Activated naive CD4-positive, alpha-beta T cell treated with anti-CD3 and anti-CD28 coated beads, Interleukin-2, amount 50 U/mL, for 24 hours (primary cell): ENCODE data around the gene KIAA1191.
A peak's percentile ranks its signal among the peaks of the same experiment; 100 is the strongest.

Experiments used
- H3K27ac Mint-ChIP-seq: one replicate; pipeline ENCODE4 v1.8.0; 2021; ENCODE audit warnings: mild to moderate bottlenecking, mixed read lengths
- H3K27me3 Mint-ChIP-seq: one replicate; pipeline ENCODE4 v1.8.0; 2021; ENCODE audit warnings: mixed read lengths
- H3K36me3 Mint-ChIP-seq: one replicate; pipeline ENCODE4 v1.8.0; 2021; ENCODE audit warnings: mixed read lengths
- H3K4me1 Mint-ChIP-seq: one replicate; pipeline ENCODE4 v1.8.0; 2021; ENCODE audit warnings: mixed read lengths
- H3K4me3 Mint-ChIP-seq: one replicate; pipeline ENCODE4 v1.8.0; 2021; ENCODE audit warnings: mild to moderate bottlenecking, mixed read lengths
- H3K9me3 Mint-ChIP-seq: one replicate; pipeline ENCODE4 v1.8.0; 2021; ENCODE audit warnings: mixed read lengths

Gene KIAA1191

DNA sequence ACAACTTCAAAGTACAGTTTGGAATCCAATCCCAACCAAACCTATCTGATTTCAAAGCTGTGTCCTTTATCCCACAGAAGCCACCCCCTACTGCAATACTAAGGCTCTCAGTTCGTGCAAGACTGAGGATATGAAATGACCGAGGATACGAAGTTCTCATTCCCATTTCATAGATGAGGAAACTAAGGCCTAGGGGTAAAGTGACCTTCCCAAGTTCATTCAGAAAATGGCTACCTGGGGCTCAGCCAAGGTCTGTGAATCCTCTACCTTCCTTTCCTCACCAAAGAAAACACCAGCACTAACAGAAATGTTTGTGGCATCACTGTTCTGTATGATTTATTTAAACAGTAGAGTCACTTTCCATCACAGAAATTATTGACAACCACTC lies 5.4 kb downstream of the KIAA1191 start:
- H3K4me3 Mint-ChIP-seq: no peak overlapping the region
- H3K27ac Mint-ChIP-seq: no peak overlapping the region
- H3K36me3 Mint-ChIP-seq: peaks cover 9% of the 10 kb centered on the region
- H3K4me1 Mint-ChIP-seq: peaks cover 40% of the 10 kb centered on the region
- H3K9me3 Mint-ChIP-seq: no peaks in the 10 kb centered on the region
- H3K27me3 Mint-ChIP-seq: no peaks in the 10 kb centered on the region

DNA sequence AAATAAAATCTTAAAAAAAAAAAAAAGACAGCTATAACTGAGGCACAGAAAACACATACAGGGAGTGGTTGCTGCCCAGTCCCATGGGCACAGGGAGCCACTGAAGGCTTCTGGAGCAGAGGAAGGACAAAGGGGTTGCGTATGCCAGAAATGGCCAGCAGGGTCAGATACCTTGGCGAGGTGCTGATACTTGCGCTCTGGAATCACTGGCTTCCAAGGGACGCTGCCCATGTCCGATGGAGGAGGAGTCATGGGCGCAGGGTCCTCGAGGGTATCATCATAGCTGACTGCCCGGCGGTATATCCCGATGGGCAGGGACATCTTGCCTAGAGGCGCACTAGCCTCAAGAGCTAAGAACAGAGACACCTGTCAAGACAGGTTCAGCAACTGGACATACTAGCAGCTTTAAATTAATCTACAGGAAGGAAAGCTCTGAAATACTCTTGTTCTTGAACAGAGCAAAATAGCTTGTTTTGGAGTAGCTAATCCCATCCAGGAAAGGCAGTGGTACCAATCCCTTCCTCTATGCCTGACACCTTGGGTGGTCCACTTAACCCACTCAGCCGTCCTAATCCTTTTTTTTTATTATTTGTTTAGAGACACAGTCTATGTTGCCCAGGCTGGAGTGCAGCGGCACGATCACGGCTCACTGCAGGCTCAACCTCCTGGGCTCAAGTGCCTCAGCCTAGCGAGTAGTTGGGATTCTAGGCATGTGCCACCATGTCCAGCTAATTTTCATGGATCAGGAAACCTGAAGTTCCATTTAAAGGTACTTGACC lies 6.0 kb downstream of the KIAA1191 start:
- Mint-ChIP-seq H3K27me3 (no peaks in the 10 kb centered on the region), H3K9me3 (no peaks in the 10 kb centered on the region), H3K4me1 (peaks cover 40% of the 10 kb centered on the region), H3K27ac (no peak overlapping the region), H3K36me3 (peaks cover 9% of the 10 kb centered on the region), H3K4me3 (no peak overlapping the region)

DNA sequence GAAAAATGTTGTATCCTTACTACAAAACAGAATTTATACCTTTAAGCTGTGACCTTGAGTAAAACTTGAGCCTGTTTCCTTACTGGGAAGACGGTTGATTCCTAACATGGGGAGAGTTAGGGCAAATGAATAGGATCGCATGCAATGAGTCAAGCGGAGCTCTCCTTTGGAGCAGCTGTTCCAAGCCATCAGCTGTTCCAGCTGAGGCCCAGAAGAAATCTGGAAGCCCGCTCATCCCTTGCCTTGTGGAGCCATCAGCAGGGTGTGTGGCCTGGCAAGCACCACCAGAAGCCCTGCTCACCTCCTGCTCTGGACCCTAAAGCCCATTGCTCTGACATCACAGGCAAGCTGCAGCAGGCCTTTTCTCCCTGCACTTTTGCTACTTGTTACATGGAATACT lies 8.0 kb downstream of the KIAA1191 start:
- H3K27me3 Mint-ChIP-seq: no peaks in the 10 kb centered on the region
- no peak overlapping the region for H3K4me3 Mint-ChIP-seq
- peaks cover 32% of the 10 kb centered on the region for H3K4me1 Mint-ChIP-seq
- H3K9me3 Mint-ChIP-seq: no peaks in the 10 kb centered on the region
- peaks cover 13% of the 10 kb centered on the region for H3K36me3 Mint-ChIP-seq
- peak overlapping the region; percentile 23 for H3K27ac Mint-ChIP-seq

- peaks cover 8% of the 10 kb centered on the region for H3K36me3 Mint-ChIP-seq
- H3K27me3 Mint-ChIP-seq: no peaks in the 10 kb centered on the region
- peaks cover 19% of the 10 kb centered on the region for H3K4me1 Mint-ChIP-seq
- no peak overlapping the region for H3K4me3 Mint-ChIP-seq
- H3K9me3 Mint-ChIP-seq: no peaks in the 10 kb centered on the region
- H3K27ac Mint-ChIP-seq: peak overlapping the region; percentile 55
Observed at GRCh38 chr5:176352116-176352878, 9.3 kb downstream of the KIAA1191 start.

DNA sequence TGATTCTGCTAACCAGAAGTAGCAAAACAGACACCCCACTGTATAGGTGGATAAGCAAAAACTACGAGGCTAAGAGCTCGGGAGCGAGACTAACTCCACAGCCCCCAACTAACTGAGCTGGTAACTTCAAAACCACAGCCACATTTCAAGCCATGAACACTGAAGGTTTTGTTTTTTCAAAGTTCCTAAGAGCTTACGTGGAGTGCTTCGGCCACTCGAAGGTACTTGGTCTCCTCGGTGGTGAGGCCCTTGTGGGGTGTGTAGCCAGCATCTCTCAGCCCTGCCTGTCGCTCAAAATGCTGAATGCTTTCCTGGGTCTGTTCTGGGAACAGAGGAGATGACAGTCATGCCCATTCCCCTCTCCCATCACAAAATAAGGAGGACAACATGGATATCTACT lies 11.1 kb downstream of the KIAA1191 start:
- H3K27me3 Mint-ChIP-seq: no peaks in the 10 kb centered on the region
- no peaks in the 10 kb centered on the region for H3K9me3 Mint-ChIP-seq
- H3K4me3 Mint-ChIP-seq: no peak overlapping the region
- H3K27ac Mint-ChIP-seq: peak overlapping the region; percentile 65
- peaks cover 7% of the 10 kb centered on the region for H3K36me3 Mint-ChIP-seq
- peaks cover 13% of the 10 kb centered on the region for H3K4me1 Mint-ChIP-seq

- Mint-ChIP-seq H3K36me3 (peaks cover 4% of the 10 kb centered on the region), H3K27me3 (no peaks in the 10 kb centered on the region), H3K9me3 (no peaks in the 10 kb centered on the region), H3K4me3 (no peak overlapping the region), H3K27ac (peak overlapping the region; percentile 63), H3K4me1 (no peaks in the 10 kb centered on the region)
Observed at GRCh38 chr5:176342766-176343458, 18.7 kb downstream of the KIAA1191 start.

- no peaks in the 10 kb centered on the region for H3K9me3 Mint-ChIP-seq
- peaks cover 8% of the 10 kb centered on the region for H3K36me3 Mint-ChIP-seq
- H3K4me3 Mint-ChIP-seq: no peak overlapping the region
- H3K27ac Mint-ChIP-seq: peak overlapping the region; percentile 1
- H3K27me3 Mint-ChIP-seq: no peaks in the 10 kb centered on the region
- no peaks in the 10 kb centered on the region for H3K4me1 Mint-ChIP-seq
Observed at GRCh38 chr5:176342158-176342483, 19.4 kb downstream of the KIAA1191 start.

DNA sequence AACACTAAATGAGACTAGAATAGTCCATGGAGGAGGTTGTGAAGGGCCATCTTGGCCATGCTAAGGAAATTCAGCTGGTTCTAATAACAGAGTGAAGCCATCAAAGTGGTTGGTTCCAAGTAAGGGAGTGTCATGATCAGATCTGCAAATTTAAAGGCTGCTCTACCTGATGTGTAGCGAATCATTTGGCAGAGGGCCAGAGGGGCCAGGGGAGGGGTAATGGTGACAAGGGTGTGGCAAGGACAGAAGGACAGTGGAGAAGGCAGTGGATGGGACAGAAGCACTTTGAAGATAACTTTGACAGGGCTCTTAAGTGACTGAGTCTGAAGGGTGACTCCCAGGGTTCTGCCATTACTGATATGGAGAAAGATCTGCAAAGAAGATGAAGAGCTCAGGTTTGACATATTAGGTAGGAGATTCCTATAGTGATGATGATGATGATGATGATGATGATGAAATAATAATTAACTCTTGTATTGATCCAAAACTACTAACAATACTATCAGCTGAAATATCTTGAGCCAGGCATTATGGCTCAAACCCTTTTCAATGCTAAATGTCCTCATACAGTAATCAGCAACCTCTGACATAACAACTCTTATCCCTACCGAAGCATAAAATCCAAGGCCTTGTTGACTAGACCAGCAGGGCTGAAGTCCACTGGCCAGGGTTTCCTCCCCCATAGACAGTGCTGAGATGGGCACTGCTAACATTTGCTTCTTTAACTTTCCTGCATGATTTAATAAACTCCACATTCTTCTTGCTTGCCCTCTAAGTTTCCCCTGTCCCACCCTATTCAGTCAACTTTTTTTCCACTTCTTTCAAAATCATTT lies 20.0 kb downstream of the KIAA1191 start:
- Mint-ChIP-seq H3K27ac (peak overlapping the region; percentile 8), H3K27me3 (no peaks in the 10 kb centered on the region), H3K9me3 (no peaks in the 10 kb centered on the region), H3K4me1 (no peaks in the 10 kb centered on the region), H3K4me3 (no peak overlapping the region), H3K36me3 (peaks cover 12% of the 10 kb centered on the region)

GRCh38 chr5:176339304-176339703 lies 22.3 kb downstream of the KIAA1191 start:
- no peak overlapping the region for H3K27ac Mint-ChIP-seq
- no peaks in the 10 kb centered on the region for H3K27me3 Mint-ChIP-seq
- H3K4me3 Mint-ChIP-seq: no peak overlapping the region
- H3K9me3 Mint-ChIP-seq: no peaks in the 10 kb centered on the region
- H3K4me1 Mint-ChIP-seq: no peaks in the 10 kb centered on the region
- peaks cover 15% of the 10 kb centered on the region for H3K36me3 Mint-ChIP-seq

GRCh38 chr5:176337913-176338312 lies 23.7 kb downstream of the KIAA1191 start:
- H3K4me3 Mint-ChIP-seq: no peak overlapping the region
- H3K27ac Mint-ChIP-seq: peak overlapping the region; percentile 53
- H3K36me3 Mint-ChIP-seq: peaks cover 22% of the 10 kb centered on the region

GRCh38 chr5:176334031-176334770 lies 27.4 kb downstream of the KIAA1191 start:
- Mint-ChIP-seq H3K27me3 (no peaks in the 10 kb centered on the region), H3K4me1 (no peaks in the 10 kb centered on the region), H3K27ac (no peak overlapping the region), H3K9me3 (peaks cover 7% of the 10 kb centered on the region), H3K36me3 (peaks cover 25% of the 10 kb centered on the region), H3K4me3 (no peak overlapping the region)

More at GRCh38 chr5:176337913-176338312, 23.7 kb downstream of the KIAA1191 start:
- Mint-ChIP-seq H3K9me3 (peaks cover 7% of the 10 kb centered on the region), H3K4me1 (no peaks in the 10 kb centered on the region), H3K27me3 (no peaks in the 10 kb centered on the region)

DNA sequence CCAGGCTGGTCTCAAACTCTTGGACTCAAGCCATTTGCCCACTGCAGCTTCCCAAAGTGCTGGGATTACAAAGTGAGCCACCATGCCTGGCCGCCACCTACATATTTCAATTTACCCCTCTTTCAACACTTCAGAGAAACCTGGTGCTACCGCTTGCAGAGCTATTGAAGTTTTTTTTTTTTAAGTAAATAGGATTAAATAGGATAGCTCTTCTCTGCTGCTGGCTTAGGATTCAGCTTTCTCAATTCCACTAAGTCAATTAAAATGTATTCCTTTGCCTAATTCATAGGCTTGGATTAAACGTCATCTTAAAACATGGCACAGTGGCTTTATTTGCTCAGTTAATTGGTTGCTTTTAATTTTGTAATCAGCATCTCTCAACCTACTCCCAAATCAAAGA lies 41.0 kb downstream of the KIAA1191 start:
- no peaks in the 10 kb centered on the region for H3K9me3 Mint-ChIP-seq
- no peaks in the 10 kb centered on the region for H3K27me3 Mint-ChIP-seq
- no peaks in the 10 kb centered on the region for H3K4me1 Mint-ChIP-seq
- peaks cover 5% of the 10 kb centered on the region for H3K36me3 Mint-ChIP-seq
- H3K4me3 Mint-ChIP-seq: no peak overlapping the region
- H3K27ac Mint-ChIP-seq: no peak overlapping the region

DNA sequence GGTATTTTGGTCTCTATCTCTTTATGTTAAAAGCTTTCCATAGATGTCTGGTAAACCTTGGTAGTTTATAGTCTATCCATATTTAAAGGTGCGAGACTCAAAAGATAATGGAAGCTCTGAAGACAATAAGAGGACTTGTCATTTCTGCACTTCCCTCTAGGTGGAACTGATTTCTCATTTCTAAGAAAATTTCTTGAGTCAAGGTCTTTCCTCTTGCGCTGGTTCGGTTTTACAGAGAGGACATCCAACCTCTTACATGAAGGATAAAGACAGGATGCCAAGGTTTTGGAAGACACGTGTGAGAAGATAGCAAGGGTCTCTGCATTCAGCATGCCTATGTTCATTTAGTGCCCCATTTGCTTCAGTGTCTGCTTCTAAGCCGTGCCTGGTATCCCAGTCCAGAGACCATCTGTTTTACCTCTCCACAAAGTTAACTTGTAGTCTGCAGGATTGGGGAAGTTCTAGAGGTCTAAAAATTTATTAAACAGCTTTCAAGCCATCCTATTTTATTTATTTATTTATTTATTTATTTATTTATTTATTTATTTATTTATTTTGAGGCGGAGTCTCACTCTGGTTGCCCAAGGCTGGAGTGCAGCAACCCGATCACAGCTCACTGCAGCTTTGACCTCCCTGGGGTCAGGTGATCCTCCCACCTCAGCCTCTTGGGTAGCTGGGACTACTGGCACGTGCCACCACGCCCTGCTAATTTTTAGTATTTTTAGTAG lies 41.6 kb downstream of the KIAA1191 start:
- H3K9me3 Mint-ChIP-seq: no peaks in the 10 kb centered on the region
- no peak overlapping the region for H3K27ac Mint-ChIP-seq
- H3K4me1 Mint-ChIP-seq: no peaks in the 10 kb centered on the region
- no peak overlapping the region for H3K4me3 Mint-ChIP-seq
- H3K27me3 Mint-ChIP-seq: no peaks in the 10 kb centered on the region
- H3K36me3 Mint-ChIP-seq: peaks cover 5% of the 10 kb centered on the region
